ENCODE data around the gene HMGCR.
"Not testable (repeated sequence)": the region's sequence is repeated elsewhere in the genome, so short reads cannot be mapped to it uniquely, and the experiment has no call there.

The HMGCR gene

DNA sequence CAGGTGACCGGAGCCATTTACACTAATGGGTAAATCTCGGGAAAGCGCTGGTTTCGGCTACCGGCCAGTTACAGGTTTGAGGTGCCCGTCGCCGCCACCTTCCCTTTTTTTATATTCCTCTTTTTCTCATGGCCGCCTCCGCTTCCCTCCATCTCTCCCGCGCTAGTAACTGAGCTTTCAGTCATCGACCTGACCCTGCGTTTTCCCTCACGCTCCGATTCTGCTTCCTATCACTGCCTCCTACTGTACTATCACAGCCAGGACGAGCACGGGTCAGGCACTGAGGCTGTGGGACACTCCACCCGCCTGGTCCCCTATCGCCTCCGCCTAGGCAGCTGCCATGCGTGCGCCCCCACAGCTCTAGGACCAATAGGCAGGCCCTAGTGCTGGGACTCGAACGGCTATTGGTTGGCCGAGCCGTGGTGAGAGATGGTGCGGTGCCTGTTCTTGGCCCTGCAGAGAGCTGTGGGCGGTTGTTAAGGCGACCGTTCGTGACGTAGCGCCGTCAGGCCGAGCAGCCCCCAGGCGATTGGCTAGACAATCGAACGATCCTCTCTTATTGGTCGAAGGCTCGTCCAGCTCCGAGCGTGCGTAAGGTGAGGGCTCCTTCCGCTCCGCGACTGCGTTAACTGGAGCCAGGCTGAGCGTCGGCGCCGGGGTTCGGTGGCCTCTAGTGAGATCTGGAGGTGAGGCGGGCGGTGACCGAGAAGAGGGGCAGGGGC is at the start of gene HMGCR:
Gene HMGCR, plus strand, starts transcription at position 606 of the 722 bp plus-strand sequence. CDS start 5,386 bp downstream, outside the sequence.
- peak; percentile 92 for DNase-seq

DNA sequence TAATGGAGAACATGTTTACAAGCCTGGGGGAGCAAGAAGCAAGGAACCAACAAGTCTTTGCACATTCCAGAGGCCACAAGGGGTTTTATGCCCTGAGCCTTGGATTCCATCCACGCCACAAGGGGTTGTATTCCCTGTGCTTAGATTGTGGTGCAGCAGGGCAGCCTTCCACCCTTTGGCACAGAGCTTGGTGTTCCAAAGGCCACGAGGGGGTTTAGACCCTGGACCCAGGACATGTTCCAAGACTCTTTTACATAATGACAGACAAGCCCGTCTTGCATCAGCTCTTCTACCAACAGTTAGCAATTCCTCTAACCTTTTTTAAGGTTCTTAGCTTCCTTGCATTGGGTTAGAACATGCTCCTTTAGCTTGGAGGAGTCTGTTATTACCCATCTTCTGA is 45.2 kb upstream of the HMGCR start:
- not testable (repeated sequence) for DNase-seq

DNA sequence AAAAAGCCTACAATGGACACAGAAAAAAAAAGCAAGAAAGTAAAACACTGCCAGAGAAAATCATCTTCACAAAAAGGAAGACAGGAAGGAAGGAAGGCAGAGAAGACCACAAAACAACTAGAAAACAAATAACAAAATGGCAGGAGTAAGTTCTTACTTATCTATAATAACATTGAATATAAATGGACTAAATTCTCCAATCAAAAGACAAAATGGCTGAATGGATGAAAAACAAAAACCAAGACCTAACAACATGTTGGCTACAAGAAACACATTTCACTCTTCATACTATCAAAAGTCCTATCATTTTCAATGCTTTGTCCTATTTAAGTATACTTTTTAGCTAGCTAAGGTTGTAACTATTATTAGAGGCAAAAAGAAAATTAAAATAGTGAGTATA is 36.9 kb upstream of the HMGCR start:
- no peak for DNase-seq

DNA sequence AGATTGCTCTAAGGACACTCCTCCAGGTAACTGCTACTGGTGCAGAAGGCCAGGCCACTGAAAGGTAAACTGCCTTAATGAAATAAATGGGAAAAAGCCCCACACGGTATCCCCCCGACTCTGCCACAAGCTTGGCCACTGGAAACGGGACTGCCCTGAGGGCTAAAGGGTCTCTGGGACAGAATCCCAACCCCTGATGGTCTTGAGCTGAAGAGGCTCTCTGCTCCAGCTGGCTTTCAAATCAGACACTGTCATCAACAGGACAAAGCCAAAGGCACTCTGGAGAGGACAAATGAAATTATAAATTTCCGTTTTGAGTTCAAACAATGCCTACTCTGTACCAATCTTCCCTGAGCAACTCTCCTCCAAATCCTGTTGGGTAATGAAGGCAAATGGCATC is 33.6 kb upstream of the HMGCR start:
- no peak for DNase-seq

DNA sequence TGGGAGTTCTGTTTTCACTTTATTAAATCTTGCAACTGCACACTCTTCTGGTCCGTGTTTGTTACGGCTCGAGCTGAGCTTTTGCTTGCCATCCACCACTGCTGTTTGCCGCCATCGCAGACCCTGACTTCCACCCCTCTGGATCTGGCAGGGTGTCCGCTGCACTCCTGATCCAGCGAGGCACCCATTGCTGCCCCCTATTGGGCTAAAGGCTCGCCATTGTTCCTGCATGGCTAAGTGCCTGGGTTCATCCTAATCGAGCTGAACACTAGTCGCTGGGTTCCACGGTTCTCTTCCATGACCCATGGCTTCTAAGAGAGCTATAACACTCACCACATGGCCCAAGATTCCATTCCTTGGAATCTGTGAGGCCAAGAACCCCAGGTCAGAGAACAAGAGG is 32.5 kb upstream of the HMGCR start:
- not testable (repeated sequence) for DNase-seq

DNA sequence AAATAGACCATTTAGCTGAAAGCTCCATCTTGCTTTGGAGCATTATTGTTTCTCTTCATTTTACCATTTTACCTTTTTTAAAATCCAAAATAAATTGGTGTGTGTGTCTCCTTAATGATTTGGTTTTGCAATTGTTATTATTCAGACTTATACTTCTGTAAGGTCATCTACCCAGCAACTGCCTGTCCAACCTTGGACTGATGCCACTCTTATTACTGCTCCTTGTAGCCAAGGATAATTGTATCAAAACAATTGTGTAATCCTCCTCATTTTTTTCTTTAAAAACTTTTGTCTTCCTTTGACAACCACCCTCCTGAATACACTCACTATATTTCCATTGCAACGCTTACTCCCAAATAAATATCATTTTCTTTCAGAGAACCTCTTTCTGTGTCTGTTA is 30.3 kb upstream of the HMGCR start:
- DNase-seq = no peak

DNA sequence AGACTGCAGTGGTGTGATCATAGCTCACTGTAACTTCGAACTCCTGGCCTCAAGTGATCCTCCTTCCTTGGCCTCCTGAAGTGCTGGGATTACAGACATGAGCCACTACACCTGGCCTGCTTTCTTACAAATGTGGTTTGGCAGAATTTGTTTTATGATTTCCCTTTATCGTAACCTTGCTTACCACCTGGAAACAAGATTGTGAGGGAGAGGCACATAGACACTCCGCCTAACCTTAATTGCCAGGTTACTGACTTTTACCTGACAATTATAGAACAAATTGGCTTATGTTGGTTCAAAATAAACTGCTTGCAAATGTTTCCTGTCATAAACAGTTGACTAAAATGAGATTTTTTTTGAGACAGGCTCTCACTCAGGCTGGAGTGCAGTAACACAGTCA is 26.8 kb upstream of the HMGCR start:
- no peak for DNase-seq

DNA sequence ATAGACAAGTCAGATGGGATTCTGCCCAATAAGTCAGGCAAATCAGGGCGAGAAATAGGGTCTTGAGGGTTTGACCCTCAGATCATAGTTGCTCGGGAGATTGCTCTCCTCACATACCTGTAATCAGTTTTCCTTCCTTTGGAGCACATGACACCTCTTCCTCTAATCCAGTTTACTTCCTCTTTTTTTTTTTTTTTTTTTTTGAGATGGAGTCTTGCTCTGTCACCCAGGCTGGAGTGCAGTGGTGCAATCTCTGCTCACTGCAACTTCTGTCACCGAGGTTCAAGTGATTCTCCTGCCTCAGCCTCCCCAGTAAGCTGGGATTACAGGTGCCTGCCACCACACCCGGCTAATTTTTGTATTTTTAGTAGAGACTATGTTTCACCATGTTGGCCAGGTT is 17.9 kb upstream of the HMGCR start:
- not testable (repeated sequence) for DNase-seq

DNA sequence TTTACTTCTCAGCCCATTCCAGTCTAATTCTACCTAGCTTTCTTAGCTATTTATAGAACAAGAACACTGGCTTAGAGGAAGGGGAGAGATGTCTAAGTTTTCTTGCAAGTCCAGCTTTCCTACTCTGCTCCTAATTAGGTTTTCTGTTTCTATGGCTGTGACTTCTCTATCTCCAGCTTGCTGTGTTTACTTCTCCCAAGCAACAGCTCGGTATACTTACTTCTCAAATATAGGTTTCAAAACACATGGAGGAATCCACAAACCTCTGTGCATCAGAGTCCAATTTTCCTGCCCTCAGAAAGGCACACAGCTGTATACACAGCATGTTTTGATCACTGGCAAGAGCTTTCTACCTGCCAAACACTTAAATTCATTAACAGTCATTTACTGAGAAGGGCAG is 17.4 kb upstream of the HMGCR start:
- DNase-seq = no peak

DNA sequence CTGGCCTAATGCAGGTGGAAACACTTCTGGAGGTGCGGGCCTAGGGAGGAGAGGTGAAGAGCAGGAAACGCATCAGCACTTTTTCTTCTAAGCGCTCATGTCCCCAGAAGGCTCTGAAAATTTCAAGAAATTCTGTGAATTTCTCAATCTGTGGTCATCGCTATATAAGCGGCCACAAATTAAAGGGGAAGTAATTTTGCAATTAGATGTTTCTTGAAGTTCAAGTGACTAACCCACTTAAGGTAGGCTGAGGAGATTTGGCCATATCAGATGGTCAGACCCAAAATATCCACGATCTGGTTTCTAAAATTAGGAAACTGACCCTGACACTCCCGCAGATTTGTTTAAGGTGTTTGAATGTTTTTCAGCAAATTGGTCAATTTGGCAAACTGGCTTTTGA is 16.6 kb upstream of the HMGCR start:
- no peak for DNase-seq

DNA sequence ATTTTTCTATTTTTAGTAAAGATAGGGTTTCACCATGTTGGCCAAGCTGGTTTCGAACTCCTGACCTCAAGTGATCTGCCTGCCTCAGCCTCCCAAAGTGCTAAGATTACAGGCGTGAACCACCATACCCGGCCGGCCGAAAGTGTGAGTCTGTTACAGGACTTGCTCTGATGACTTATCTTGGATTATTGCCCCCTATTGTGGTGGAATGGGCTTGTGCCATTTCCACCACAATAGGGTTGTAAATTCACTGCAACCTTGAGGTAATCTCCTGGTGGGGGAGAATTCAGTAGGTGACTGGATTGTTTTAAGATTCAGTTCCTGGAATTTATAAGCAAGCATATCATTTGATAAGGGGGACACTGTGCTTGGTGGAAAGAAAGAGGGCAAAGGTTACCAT is 15.0 kb upstream of the HMGCR start:
- no peak for DNase-seq

DNA sequence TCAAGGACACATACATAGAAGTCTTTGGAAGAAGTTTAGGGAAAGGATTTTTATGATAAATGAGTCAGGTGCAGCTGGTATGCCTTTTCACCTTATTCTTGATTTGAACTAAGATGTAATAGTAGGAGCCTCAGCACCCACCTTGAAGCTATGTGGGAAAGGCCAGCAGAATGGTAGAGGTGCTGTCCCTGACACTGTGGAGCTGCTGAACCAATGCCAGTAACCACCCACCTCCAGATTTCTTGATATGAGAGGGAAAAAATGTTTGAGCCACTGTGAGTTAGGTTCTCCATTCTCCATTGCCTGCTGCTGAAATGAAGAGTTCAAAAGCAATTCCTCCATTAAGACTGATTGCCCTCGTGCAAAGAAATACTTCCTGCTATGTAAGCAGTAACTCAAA is 12.2 kb upstream of the HMGCR start:
- DNase-seq = no peak

DNA sequence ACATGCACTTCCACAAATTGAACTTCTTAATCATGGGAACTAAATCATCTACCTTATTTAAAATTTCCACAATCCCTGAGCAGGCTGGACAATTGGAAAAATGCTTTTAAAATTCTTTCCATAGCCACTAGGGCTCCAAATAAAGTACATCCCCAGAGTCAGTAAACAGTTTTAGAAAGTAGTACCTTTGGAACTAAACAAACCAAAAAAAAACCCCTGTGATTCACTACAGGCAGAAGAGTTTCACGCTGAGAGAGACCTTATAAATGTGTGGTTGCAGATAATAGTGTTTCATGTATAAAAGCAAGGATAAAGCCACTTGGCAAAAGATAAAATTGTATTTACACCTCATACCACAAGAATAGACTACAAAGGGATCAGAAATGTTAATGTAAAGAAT is 11.8 kb upstream of the HMGCR start:
- no peak for DNase-seq

DNA sequence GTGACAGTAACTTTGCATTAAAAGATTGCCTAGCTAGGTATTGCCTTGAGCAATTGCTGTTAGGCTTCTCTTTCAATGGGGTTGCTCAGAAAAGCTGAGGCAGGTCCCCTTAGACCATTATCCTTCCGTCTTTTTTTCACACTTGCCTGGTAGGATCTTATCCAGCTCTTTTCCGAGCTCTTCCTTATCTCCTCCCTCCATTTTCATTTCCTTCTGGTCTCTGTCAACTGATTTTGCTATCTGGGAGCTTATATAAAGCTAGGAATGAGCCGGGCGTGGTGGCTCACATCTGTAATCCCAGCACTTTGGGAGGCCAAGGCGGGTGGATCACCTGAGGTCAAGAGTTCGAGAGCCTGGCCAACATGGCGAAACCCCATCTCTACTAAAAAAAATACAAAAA is 6.6 kb upstream of the HMGCR start:
- no peak for DNase-seq

DNA sequence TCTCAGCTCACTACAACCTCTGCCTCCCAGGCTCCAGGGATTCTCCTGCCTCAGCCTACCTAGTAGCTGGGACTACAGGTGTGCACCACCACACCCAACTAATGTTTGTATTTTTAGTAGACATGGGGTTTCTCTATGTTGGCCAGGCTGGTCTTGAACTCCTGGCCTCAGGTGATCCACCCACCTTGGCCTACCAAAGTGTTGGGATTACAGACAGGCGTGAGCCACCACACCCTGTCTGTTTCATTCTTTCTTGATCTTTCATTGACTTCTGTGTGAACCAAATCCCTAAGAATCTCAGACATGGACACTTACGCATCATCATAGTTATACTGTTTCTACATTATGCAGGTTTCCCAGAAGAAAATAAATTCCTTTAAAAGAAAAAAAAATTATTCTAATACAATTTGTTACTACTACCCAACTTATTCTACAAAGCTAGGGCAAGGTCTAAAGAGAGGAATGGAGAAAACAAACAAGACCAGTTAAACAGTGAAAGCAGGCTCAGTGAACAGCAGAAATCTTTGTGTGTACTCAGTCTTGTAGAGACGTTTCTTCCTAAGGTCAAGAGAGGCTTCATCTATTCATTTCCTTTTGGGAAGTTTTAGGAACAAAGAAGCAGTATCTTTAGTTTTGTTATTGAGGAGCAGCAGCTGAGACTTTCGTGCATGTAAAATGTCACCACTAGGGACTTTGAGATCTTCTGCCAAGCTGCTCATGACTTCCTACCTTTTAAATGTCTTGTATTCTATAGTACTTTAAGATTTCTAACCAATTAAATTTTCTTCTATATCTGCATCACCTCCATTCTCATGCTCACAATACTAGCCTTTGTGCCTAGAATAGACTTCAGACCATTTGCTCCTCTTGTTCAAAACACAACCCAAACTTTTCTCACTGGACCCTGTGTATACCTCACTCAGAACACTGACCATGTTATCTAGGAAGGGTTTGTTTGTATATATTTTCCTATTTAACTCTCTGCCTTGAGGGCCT is 5.6 kb upstream of the HMGCR start:
- no peak for DNase-seq

DNA sequence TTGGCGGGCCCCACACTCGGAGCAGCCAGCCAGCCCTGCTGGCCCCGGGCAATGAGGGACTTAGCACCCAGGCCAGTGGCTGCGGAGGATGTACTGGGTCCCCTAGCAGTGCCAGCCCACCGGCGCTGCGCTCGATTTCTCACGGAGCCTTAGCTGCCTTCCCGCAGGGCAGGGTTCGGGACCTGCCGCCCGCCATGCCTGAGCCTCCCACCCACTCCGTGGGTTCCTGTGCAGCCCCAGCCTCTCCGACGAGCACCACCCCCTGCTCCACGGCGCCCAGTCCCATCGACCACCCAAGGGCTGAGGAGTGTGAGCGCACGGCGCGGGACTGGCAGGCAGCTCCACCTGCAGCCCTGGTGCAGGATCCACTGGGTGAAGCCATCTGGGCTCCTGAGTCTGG is 3.3 kb upstream of the HMGCR start:
- DNase-seq = not testable (repeated sequence)

DNA sequence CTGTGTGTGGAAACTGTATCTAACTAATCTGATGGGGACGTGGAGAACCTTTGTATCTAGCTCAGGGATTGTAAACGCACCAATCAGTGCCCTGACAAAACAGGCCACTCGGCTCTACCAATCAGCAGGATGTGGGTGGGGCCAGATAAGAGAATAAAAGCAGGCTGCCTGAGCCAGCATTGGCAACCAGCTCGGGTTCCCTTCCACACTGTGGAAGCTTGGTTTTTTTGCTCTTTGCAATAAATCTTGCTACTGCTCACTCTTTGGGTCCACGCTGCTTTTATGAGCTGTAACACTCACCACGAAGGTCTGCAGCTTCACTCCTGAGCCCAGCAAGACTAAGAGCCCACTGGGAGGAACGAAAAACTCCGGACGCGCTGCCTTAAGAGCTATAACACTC is 2.6 kb upstream of the HMGCR start:
- DNase-seq = not testable (repeated sequence)

DNA sequence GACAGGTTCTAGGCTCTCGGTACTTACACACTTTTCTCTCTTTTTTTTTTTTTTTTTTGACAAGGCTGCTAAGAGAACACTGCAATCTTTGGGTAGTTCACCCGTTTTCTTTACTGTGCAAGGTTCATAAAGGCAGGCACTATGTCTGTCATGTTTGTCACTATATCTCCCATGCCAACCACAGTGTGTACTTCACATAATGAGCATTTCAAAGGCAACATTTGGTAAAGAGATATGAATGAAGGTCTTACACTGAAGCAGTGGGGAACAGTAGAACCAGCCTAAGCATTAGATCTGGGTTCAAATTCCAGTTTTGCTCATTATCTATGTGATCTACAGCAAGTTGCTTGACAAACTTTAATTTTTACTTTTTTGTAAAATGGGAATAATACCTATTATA is 1.5 kb upstream of the HMGCR start:
- no peak for DNase-seq

DNA sequence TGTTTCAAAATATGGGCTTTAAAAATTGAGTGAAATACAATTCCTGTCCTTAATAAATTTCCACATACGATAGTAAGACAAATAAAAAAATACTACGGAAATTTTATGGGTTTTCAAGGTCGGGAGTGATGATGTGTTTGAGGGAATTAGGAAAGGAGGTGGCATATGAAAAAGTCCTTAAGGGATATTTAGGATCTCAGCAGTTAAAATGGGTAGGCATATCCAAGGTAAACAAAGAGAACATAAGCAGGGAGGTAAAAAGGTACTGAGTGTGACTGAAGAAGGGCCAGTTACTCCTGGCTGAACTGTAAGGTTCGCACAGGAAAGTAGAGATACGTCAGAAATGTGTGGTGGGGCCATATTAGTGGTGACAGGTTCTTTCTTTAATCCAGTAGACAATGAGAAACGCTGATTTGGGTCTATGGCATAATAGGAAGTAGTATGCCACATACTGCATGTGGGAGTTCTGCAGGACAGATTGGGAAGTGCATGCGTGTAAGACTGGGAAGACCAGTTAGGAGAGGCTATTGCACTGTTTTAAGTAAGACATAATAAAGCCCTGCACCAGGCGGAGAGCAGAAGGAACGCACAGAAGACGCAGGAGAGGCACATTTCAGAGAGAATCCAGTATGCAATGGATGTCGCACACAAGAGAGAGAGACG is 937 bp upstream of the HMGCR start:
- no peak for DNase-seq

DNA sequence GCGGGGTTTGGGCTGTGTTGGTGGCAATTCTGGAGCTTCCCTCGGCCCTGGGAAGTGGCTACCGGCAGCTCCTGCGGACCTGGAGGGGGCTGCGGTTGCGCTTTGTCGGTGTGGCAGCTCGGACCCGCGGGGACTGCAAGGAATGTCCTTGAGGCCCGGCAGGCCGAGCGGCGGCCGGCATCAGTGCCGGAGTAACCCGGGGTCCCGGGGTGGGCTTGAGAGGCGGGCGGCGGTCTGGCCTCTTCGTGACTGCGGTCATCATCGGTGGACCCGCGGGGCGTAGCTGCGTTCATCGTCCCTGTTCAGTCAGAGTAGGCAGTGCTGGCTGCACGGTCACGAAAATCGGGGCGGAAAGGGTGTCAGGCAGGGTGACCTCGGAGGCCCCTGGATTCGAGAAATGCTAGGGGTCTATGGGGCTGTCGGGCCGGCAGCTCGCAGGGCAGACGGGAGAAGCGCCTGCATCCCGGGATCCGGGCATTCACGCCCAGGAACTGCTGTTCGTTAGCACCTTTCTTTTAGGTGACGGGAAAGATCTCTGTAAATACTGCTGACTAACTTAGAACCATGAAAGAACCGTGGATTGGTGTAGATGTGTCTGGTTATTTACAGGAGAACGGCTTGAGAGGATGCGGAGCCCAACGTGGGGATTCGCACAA is 474 bp downstream of the HMGCR start:
- no peak for DNase-seq

DNA sequence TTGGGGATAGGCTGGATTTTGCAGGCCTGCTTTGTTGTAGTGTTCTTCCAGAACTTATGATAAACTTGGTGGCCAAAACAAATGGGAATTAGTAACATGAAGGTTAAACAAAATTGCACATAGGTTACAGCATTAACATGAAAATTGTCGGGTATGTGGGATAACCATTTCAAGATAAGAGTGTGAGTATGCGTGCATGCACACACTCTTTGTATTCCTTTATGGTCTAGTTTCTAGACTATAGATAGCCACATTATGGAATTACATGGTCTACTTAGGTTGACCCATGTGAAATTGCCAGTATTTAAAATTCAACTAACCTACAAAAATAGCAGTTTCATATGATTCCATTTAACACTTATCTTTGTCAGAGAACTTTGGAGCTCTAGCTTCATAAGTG is 1.4 kb downstream of the HMGCR start:
- DNase-seq = no peak

DNA sequence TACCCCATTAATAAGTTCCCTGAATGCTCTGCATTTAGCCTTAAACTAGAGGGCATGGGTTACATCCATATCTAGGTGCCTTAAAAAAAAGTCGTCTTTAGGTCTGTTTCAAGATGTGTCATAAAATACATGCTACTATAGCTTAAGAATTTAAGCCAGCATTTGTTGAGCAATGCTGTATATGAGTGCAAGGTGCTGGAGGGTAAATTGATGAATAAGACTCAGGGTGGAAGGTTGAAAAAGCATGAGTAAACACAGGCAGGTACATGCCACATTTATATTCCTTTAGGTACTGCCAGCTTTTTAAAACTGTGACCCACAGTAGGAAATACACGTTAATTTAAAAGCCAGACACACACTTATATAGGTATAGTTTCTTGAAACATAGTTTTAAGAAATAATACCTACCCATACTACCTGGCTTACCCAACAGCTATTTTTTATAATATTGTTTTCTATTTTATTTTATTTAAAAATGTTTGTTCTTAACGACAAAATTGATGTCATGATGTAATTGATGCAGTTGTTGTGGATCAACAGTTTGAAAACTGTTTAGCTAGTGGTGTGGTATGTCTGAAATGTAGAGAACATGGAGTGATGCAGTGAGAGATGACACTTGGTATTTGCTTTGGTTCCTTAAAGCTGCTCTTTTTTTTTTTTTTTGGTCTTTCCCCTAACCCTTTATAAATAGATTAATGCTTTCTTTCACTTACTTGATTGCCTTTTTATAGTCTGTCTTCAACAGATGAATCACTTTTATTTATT is 3.9 kb downstream of the HMGCR start:
- no peak for DNase-seq
